ENCODE data around the gene ALB. TPM values are rescaled to one million over a fixed set of nuclear protein-coding genes. Genes with fewer than 3 reads are reported as not detected.

The ALB gene
- total and polyA plus RNA-seq, 2 of the 8 experiments (the other 6 are each of a cell fraction or from before 2014, with no cell fraction given), result 0.12 TPM; not detected in 1

DNA sequence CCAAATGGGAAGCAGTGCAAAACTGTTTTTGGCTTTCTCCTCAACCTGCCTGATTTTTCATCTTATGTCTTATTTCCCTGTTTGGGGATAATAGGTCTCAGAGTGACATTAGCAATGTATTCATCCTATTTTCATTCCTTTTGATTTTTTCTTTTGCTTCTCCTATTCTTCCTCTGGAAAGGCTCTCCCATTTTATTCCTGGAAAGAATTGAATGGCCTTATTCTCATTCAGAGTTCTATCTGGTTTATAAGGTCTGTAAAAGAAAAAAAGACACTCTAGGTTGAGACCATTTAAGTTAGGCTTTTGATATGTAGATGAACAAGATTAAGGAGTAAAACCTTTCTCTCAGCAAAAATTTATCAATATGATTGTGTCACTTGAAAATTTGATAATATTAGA is 27.8 kb upstream of the ALB start:
- Histone ChIP-seq H3K9ac (replicated peaks in 1 of 4; ENCODE audit: extremely low read depth in 1 of 4, low read depth in 3 of 4, low read length in 3 of 4) (no peak overlapping the region), H3K4me2 (ENCODE audit: insufficient read depth in 1 of 2, low read depth in 2 of 2, low read length in 2 of 2) (no peak overlapping the region), H3K23ac (ENCODE audit: insufficient read length) (no peak overlapping the region), H3K9me3 (ENCODE audit: insufficient read depth in 2 of 2, low read depth in 1 of 2, low read length in 1 of 2) (peaks cover 0 to 2% of the 10 kb centered on the region in 2 experiments; a peak in 1 of 4 replicates), H3K4ac (replicated peaks; ENCODE audit: insufficient read length, low read depth, low read length) (no peak overlapping the region), H4K8ac (ENCODE audit: extremely low read depth, insufficient read depth, low read length) (no peak overlapping the region), H3K79me2 (ENCODE audit: control insufficient read depth in 1 of 2, insufficient read depth in 2 of 2, low read length in 2 of 2) (no peaks in the 10 kb centered on the region), H4K5ac (ENCODE audit: insufficient read length, low read depth, low read length) (no peak overlapping the region), H3K18ac (ENCODE audit: extremely low read depth, low read length) (no peak overlapping the region), H2BK120ac (replicated peaks; ENCODE audit: low read depth, low read length) (no peak overlapping the region), H3K36me3 (ENCODE audit: control insufficient read depth in 2 of 4, insufficient read depth in 4 of 4, low read length in 3 of 4) (no peaks in the 10 kb centered on the region), H3K14ac (ENCODE audit: insufficient read length) (no peak overlapping the region), H2AFZ (ENCODE audit: low read length) (no peak overlapping the region), H3K4me1 (replicated peaks in 1 of 4; ENCODE audit: control insufficient read depth in 3 of 4, insufficient read depth in 4 of 4, low read length in 3 of 4) (no peaks in the 10 kb centered on the region; a peak in 2 of 7 replicates), H2BK20ac (ENCODE audit: low read length) (no peak overlapping the region), H3K79me1 (ENCODE audit: low read depth, low read length) (no peaks in the 10 kb centered on the region), H4K20me1 (replicated peaks in 1 of 2; ENCODE audit: control insufficient read depth in 1 of 2, insufficient read depth in 2 of 2, low read length in 2 of 2) (no peaks in the 10 kb centered on the region), H3K4me3 (ENCODE audit: extremely low read depth in 1 of 4, insufficient read depth in 2 of 4, low read depth in 3 of 4, low read length in 4 of 4) (no peak overlapping the region), H2BK12ac (ENCODE audit: low read depth, low read length) (no peak overlapping the region), H2BK5ac (ENCODE audit: low read depth, low read length) (no peak overlapping the region), H3K27ac (ENCODE audit: low read depth, low read length) (no peak overlapping the region), H3K23me2 (ENCODE audit: low read depth, low read length) (no peaks in the 10 kb centered on the region), H3K56ac (replicated peaks; ENCODE audit: insufficient read length, low read depth, low read length) (no peak overlapping the region), H3K27me3 (replicated peaks in 1 of 4; ENCODE audit: control insufficient read depth in 3 of 4, extremely low read depth in 1 of 4, insufficient read depth in 3 of 4, low read length in 3 of 4) (no peaks in the 10 kb centered on the region), H2AK5ac (ENCODE audit: low read depth, low read length) (no peak overlapping the region), H2BK15ac (ENCODE audit: low read length) (no peak overlapping the region), H4K91ac (replicated peaks; ENCODE audit: insufficient read length, low read length) (no peak overlapping the region)
- ChIA-PET CTCF (ENCODE audit: partially characterized antibody) (no interaction called here), POLR2A (ENCODE audit: partially characterized antibody) (no interaction called here)
- DNase-seq (ENCODE audit: low read depth in 1 of 2, low spot score in 2 of 2), result no peak
- no peak for FAIRE-seq
- no peak for TF ChIP-seq SP2 (IDR thresholded peaks at IDR 0.05; ENCODE audit: low read length)
- no peak for TF ChIP-seq TEAD4 (IDR thresholded peaks at IDR 0.05; ENCODE audit: low read depth, low read length)
- TF ChIP-seq BACH1 (IDR thresholded peaks at IDR 0.05; ENCODE audit: low read length), result no peak
- TF ChIP-seq, protein P1, sequence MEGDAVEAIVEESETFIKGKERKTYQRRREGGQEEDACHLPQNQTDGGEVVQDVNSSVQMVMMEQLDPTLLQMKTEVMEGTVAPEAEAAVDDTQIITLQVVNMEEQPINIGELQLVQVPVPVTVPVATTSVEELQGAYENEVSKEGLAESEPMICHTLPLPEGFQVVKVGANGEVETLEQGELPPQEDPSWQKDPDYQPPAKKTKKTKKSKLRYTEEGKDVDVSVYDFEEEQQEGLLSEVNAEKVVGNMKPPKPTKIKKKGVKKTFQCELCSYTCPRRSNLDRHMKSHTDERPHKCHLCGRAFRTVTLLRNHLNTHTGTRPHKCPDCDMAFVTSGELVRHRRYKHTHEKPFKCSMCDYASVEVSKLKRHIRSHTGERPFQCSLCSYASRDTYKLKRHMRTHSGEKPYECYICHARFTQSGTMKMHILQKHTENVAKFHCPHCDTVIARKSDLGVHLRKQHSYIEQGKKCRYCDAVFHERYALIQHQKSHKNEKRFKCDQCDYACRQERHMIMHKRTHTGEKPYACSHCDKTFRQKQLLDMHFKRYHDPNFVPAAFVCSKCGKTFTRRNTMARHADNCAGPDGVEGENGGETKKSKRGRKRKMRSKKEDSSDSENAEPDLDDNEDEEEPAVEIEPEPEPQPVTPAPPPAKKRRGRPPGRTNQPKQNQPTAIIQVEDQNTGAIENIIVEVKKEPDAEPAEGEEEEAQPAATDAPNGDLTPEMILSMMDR (IDR thresholded peaks at IDR 0.05; ENCODE audit: control extremely low read depth in 1 of 3, insufficient read depth in 1 of 3, low read depth in 1 of 3, low read length in 3 of 3), result no peak
- TF ChIP-seq POLR2A (IDR thresholded peaks at IDR 0.05; ENCODE audit: control extremely low read depth in 1 of 2, low read depth in 2 of 2, low read length in 2 of 2), result no peak
- TF ChIP-seq, protein P2, sequence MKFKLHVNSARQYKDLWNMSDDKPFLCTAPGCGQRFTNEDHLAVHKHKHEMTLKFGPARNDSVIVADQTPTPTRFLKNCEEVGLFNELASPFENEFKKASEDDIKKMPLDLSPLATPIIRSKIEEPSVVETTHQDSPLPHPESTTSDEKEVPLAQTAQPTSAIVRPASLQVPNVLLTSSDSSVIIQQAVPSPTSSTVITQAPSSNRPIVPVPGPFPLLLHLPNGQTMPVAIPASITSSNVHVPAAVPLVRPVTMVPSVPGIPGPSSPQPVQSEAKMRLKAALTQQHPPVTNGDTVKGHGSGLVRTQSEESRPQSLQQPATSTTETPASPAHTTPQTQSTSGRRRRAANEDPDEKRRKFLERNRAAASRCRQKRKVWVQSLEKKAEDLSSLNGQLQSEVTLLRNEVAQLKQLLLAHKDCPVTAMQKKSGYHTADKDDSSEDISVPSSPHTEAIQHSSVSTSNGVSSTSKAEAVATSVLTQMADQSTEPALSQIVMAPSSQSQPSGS (IDR thresholded peaks at IDR 0.05; ENCODE audit: low read length), result no peak
- TF ChIP-seq TBP (IDR thresholded peaks at IDR 0.05; ENCODE audit: low read depth, low read length), result no peak
- TF ChIP-seq JUN (IDR thresholded peaks at IDR 0.05; ENCODE audit: low read depth, low read length), result no peak
- TF ChIP-seq SP1 (IDR thresholded peaks at IDR 0.05; ENCODE audit: low read depth, low read length), result no peak
- no peak for TF ChIP-seq RNF2 (IDR thresholded peaks at IDR 0.05; ENCODE audit: borderline replicate concordance, low read depth, low read length, missing control alignments, poor library complexity, severe bottlenecking)
- no peak for TF ChIP-seq SRF (IDR thresholded peaks at IDR 0.05; ENCODE audit: low read depth, low read length)
- TF ChIP-seq RBBP5 (IDR thresholded peaks at IDR 0.05; ENCODE audit: borderline replicate concordance, low read depth, low read length), result no peak

Measured in H1 (cell line).